Gastrocnemius medialis (tissue), 4 donors: ENCODE results near the gene P2RY14.

Experiments used
- CTCF ChIP-seq, 5 experiments: fragments of 450-650 bp in 3 of 5; fragments of 200-600 bp in 2 of 5; sonication (generic) in 2 of 5; IDR thresholded peaks in 4 of 5; conservative IDR thresholded peaks in 1 of 5; 1 replicate in 4 of 5; 2 replicates in 1 of 5; pipeline ENCODE4 v1.5.1; 2016 to 2019; ENCODE audit warnings: antibody characterized with exemption in 5 of 5, mild to moderate bottlenecking in 3 of 5, moderate library complexity in 3 of 5
- POLR2A ChIP-seq, 2 donors: fragments of 450-650 bp; IDR thresholded peaks; one replicate each; pipeline ENCODE4 v1.6.1; 2017; ENCODE audit warnings: antibody characterized with exemption in 2 of 2, mild to moderate bottlenecking in 2 of 2, moderate library complexity in 2 of 2

- TF ChIP-seq CTCF (IDR thresholded peaks at IDR 0.05 in 4 of 5, conservative IDR thresholded peaks at IDR 0.05 in 1 of 5) (no peak), POLR2A (IDR thresholded peaks at IDR 0.05) (no peak)
Observed at GRCh38 chr3:151195826-151196225, 82.5 kb downstream of the P2RY14 start.
